Smooth muscle cell (in vitro differentiated cells): ENCODE data around the gene NAIF1. TPM values are rescaled to one million over a fixed set of nuclear protein-coding genes. Genes with fewer than 3 reads are reported as not detected.

Source experiments
- DNase-seq: peaks from one replicate; lab custom pipeline; 2025; ENCODE audit not compliant: unreplicated experiment; lab: John Stamatoyannopoulos, UW
- H2AFZ ChIP-seq: fragments of 200-600 bp; sonication (generic); 2 replicates; pipeline ENCODE4 v1.6.0; 2016; ENCODE audit warnings: antibody characterized with exemption, low read depth, mild to moderate bottlenecking
- H3F3A ChIP-seq: fragments of 200-600 bp; sonication (generic); 2 replicates; pipeline ENCODE4 v1.6.0; 2017; ENCODE audit warnings: antibody characterized with exemption, low read depth
- H3K27ac ChIP-seq: fragments of 200-600 bp; sonication (generic); 2 replicates; pipeline ENCODE4 v1.5.1; 2016; ENCODE audit warnings: low read depth, mild to moderate bottlenecking
- H3K27me3 ChIP-seq: fragments of 200-600 bp; sonication (generic); 2 replicates; pipeline ENCODE4 v1.6.1; 2016; ENCODE audit warnings: low read depth, mild to moderate bottlenecking
- H3K36me3 ChIP-seq: fragments of 200-600 bp; sonication (generic); 2 replicates; pipeline ENCODE4 v1.5.1; 2016; ENCODE audit warnings: low read depth
- H3K4me1 ChIP-seq: fragments of 200-600 bp; sonication (generic); 2 replicates; pipeline ENCODE4 v1.5.1; 2016; ENCODE audit warnings: low read depth
- H3K4me2 ChIP-seq: fragments of 200-600 bp; sonication (generic); 2 replicates; pipeline ENCODE4 v1.6.0; 2016; ENCODE audit warnings: mild to moderate bottlenecking
- H3K4me3 ChIP-seq: fragments of 200-600 bp; sonication (generic); 2 replicates; pipeline ENCODE4 v1.5.1; 2016; ENCODE audit warnings: mild to moderate bottlenecking
- H3K79me2 ChIP-seq: fragments of 200-600 bp; sonication (generic); 2 replicates; pipeline ENCODE4 v1.6.0; 2016; ENCODE audit warnings: low read depth, mild to moderate bottlenecking
- H3K9ac ChIP-seq: fragments of 200-600 bp; sonication (generic); 2 replicates; pipeline ENCODE4 v1.6.0; 2016; ENCODE audit warnings: low read depth
- H3K9me3 ChIP-seq: fragments of 200-600 bp; sonication (generic); replicated peaks from 2 replicates; pipeline ENCODE4 v1.5.1; 2016; ENCODE audit warnings: low read depth
- H4K20me1 ChIP-seq: fragments of 200-600 bp; sonication (generic); 2 replicates; pipeline ENCODE4 v1.6.0; 2016; ENCODE audit warnings: low read depth
- CTCF ChIP-seq: fragments of 200-600 bp; sonication (generic); IDR thresholded peaks from 2 replicates; pipeline ENCODE4 v1.5.1; 2017; ENCODE audit warnings: borderline replicate concordance, mild to moderate bottlenecking, antibody characterized with exemption; ENCODE audit not compliant: insufficient read depth, poor library complexity, severe bottlenecking
- WGBS: methylation state at CpG from one replicate; pipeline ENCODE4 v1.1.7; 2016; ENCODE audit warnings: low lambda C conversion rate; 5-methylcytosine and 5-hydroxymethylcytosine counted together
- polyA plus RNA-seq: library from polyadenylated mRNA; unstranded; fragments of >200 nt; fragmentation: Nextera tagmentation; extraction: Ambion mirVana; gene quantifications from 2 replicates; pipeline ENCODE4 v1.2.1, GENCODE V29; 2016
- total RNA-seq: library from RNA; depleted of rRNA; stranded (reverse); fragments of >200 nt; gene quantifications from 2 replicates; pipeline ENCODE4 v1.2.3, GENCODE V29; 2014

NAIF1 gene
- total and polyA plus RNA-seq, 2 experiments from 2014 or later = 3.8 to 6.7 TPM

GRCh38 chr9:128055344-128056040 lies 11.6 kb downstream of the NAIF1 start:
- 59% methylated on average over 6 of the region's 7 CpGs for WGBS
- no peak for TF ChIP-seq CTCF
- Histone ChIP-seq H2AFZ (no peak overlapping the region), H3F3A (no peaks in the 10 kb centered on the region), H3K79me2 (no peaks in the 10 kb centered on the region), H3K4me3 (no peak overlapping the region), H3K27ac (no peak overlapping the region), H3K36me3 (no peaks in the 10 kb centered on the region), H3K4me2 (no peak overlapping the region), H3K9ac (no peak overlapping the region), H4K20me1 (no peaks in the 10 kb centered on the region), H3K9me3 (no peaks in the 10 kb centered on the region), H3K4me1 (peaks cover 23% of the 10 kb centered on the region), H3K27me3 (no peaks in the 10 kb centered on the region)
- no peak for DNase-seq

- no peak overlapping the region for H3K4me3 ChIP-seq
- H2AFZ ChIP-seq = no peak overlapping the region
- no peak for TF ChIP-seq CTCF
- H3F3A ChIP-seq = no peaks in the 10 kb centered on the region
- H3K4me1 ChIP-seq = peaks cover 23% of the 10 kb centered on the region
- no peaks in the 10 kb centered on the region for H3K9me3 ChIP-seq
- H4K20me1 ChIP-seq = no peaks in the 10 kb centered on the region
- no peak overlapping the region for H3K27ac ChIP-seq
- no peak for DNase-seq
- no peak overlapping the region for H3K9ac ChIP-seq
- H3K79me2 ChIP-seq = no peaks in the 10 kb centered on the region
- H3K36me3 ChIP-seq = no peaks in the 10 kb centered on the region
- WGBS = 94% methylated on average over 3 of the region's 3 CpGs
- H3K4me2 ChIP-seq = no peak overlapping the region
- H3K27me3 ChIP-seq = no peaks in the 10 kb centered on the region
Measured at GRCh38 chr9:128054087-128054486, 13.0 kb downstream of the NAIF1 start.

- Histone ChIP-seq H3K4me1 (peaks cover 23% of the 10 kb centered on the region), H3K36me3 (no peaks in the 10 kb centered on the region), H3K9me3 (no peaks in the 10 kb centered on the region), H3F3A (no peaks in the 10 kb centered on the region), H3K9ac (no peak overlapping the region), H3K27ac (no peak overlapping the region), H3K79me2 (no peaks in the 10 kb centered on the region), H3K4me2 (no peak overlapping the region), H3K4me3 (no peak overlapping the region), H2AFZ (no peak overlapping the region), H3K27me3 (no peaks in the 10 kb centered on the region), H4K20me1 (no peaks in the 10 kb centered on the region)
- 96% methylated on average over 11 of the region's 11 CpGs for WGBS
- no peak for DNase-seq
- TF ChIP-seq CTCF = no peak
Measured at GRCh38 chr9:128053560-128053959, 13.6 kb downstream of the NAIF1 start.
